ENCODE results near the gene RCSD1.

The RCSD1 gene

GRCh38 chr1:167588361-167588760 is 41.7 kb upstream of the RCSD1 start (continued):
- TF ChIP-seq TSHZ2 (CRISPR knock-in tag; IDR thresholded peaks at IDR 0.05) (no peak), ZNF8 (CRISPR knock-in tag; IDR thresholded peaks at IDR 0.05) (no peak), TOX (CRISPR knock-in tag; IDR thresholded peaks at IDR 0.05; ENCODE audit: borderline replicate concordance) (no peak), ESRRG (CRISPR knock-in tag; IDR thresholded peaks at IDR 0.05) (no peak), GLIS3 (CRISPR knock-in tag; IDR thresholded peaks at IDR 0.05) (no peak)

- no peak for TF ChIP-seq CREB5 (CRISPR knock-in tag; IDR thresholded peaks at IDR 0.05; ENCODE audit: low read depth)
- no peak for TF ChIP-seq RARB (CRISPR knock-in tag; IDR thresholded peaks at IDR 0.05)
- no peak for TF ChIP-seq TOX (CRISPR knock-in tag; IDR thresholded peaks at IDR 0.05; ENCODE audit: borderline replicate concordance)
- TF ChIP-seq POU6F1 (CRISPR knock-in tag; IDR thresholded peaks at IDR 0.05; ENCODE audit: borderline replicate concordance, low read depth), result no peak
- TF ChIP-seq ZC3H10 (CRISPR knock-in tag; IDR thresholded peaks at IDR 0.05), result no peak
- no peak for TF ChIP-seq BACH2 (CRISPR knock-in tag; IDR thresholded peaks at IDR 0.05; ENCODE audit: borderline replicate concordance)
- TF ChIP-seq OSR1 (CRISPR knock-in tag; IDR thresholded peaks at IDR 0.05), result no peak
- TF ChIP-seq SNAI2 (CRISPR knock-in tag; IDR thresholded peaks at IDR 0.05), result no peak
- no peak for TF ChIP-seq ZNF565 (CRISPR knock-in tag; conservative IDR thresholded peaks at IDR 0.05; ENCODE audit: low read depth)
- no peak for TF ChIP-seq ZFP30 (CRISPR knock-in tag; IDR thresholded peaks at IDR 0.05)
- no peak for TF ChIP-seq CSRNP3 (CRISPR knock-in tag; IDR thresholded peaks at IDR 0.05)
- TF ChIP-seq ZNF70 (CRISPR knock-in tag; IDR thresholded peaks at IDR 0.05), result no peak
- TF ChIP-seq GLIS3 (CRISPR knock-in tag; IDR thresholded peaks at IDR 0.05), result no peak
- no peak for ATAC-seq
Observed at GRCh38 chr1:167592475-167592874, 37.6 kb upstream of the RCSD1 start.

- no peak for ATAC-seq
- TF ChIP-seq TCF4 (CRISPR knock-in tag; IDR thresholded peaks at IDR 0.05; ENCODE audit: borderline replicate concordance) (no peak), ZNF70 (CRISPR knock-in tag; IDR thresholded peaks at IDR 0.05) (no peak), CSDC2 (CRISPR knock-in tag; IDR thresholded peaks at IDR 0.05) (no peak), GLIS3 (CRISPR knock-in tag; IDR thresholded peaks at IDR 0.05) (no peak), TSHZ2 (CRISPR knock-in tag; IDR thresholded peaks at IDR 0.05) (no peak), TOX (CRISPR knock-in tag; IDR thresholded peaks at IDR 0.05; ENCODE audit: borderline replicate concordance) (no peak), ZFP30 (CRISPR knock-in tag; IDR thresholded peaks at IDR 0.05) (no peak), ZC3H10 (CRISPR knock-in tag; IDR thresholded peaks at IDR 0.05) (no peak), OSR1 (CRISPR knock-in tag; IDR thresholded peaks at IDR 0.05) (no peak), ZNF8 (CRISPR knock-in tag; IDR thresholded peaks at IDR 0.05) (no peak), CREB5 (CRISPR knock-in tag; IDR thresholded peaks at IDR 0.05; ENCODE audit: low read depth) (no peak), SNAI2 (CRISPR knock-in tag; IDR thresholded peaks at IDR 0.05) (no peak), ESRRG (CRISPR knock-in tag; IDR thresholded peaks at IDR 0.05) (no peak), ZFP3 (CRISPR knock-in tag; IDR thresholded peaks at IDR 0.05) (no peak), ISL1 (CRISPR knock-in tag; IDR thresholded peaks at IDR 0.05) (no peak), ARNTL (CRISPR knock-in tag; IDR thresholded peaks at IDR 0.05; ENCODE audit: borderline replicate concordance, low read depth) (no peak), PPARA (CRISPR knock-in tag; IDR thresholded peaks at IDR 0.05; ENCODE audit: borderline replicate concordance) (no peak), ZNF565 (CRISPR knock-in tag; conservative IDR thresholded peaks at IDR 0.05; ENCODE audit: low read depth) (no peak), POU6F1 (CRISPR knock-in tag; IDR thresholded peaks at IDR 0.05; ENCODE audit: borderline replicate concordance, low read depth) (no peak), CSRNP3 (CRISPR knock-in tag; IDR thresholded peaks at IDR 0.05) (no peak)
Observed at GRCh38 chr1:167593860-167594259, 36.2 kb upstream of the RCSD1 start.

Data from SK-N-SH treated with all-trans-retinoic acid at 6 μM for 48 hours (cell line).